DOHH2 (cell line): ENCODE data around the gene FAM120A.

Experiments
- CTCF ChIP-seq: fragments of 200-600 bp; sonication (generic); IDR thresholded peaks from one replicate; pipeline ENCODE4 v1.5.1; 2014; ENCODE audit warnings: antibody characterized with exemption, mild to moderate bottlenecking, low read depth, low read length; ENCODE audit not compliant: poor library complexity, severe bottlenecking
- EZH2phosphoT487 ChIP-seq: fragments of 200-600 bp; sonication (generic); IDR thresholded peaks from 2 replicates; pipeline ENCODE4 v1.6.1; 2017; ENCODE audit warnings: borderline replicate concordance, mild to moderate bottlenecking, antibody characterized with exemption, low read length, moderate library complexity, mixed read lengths

DNA sequence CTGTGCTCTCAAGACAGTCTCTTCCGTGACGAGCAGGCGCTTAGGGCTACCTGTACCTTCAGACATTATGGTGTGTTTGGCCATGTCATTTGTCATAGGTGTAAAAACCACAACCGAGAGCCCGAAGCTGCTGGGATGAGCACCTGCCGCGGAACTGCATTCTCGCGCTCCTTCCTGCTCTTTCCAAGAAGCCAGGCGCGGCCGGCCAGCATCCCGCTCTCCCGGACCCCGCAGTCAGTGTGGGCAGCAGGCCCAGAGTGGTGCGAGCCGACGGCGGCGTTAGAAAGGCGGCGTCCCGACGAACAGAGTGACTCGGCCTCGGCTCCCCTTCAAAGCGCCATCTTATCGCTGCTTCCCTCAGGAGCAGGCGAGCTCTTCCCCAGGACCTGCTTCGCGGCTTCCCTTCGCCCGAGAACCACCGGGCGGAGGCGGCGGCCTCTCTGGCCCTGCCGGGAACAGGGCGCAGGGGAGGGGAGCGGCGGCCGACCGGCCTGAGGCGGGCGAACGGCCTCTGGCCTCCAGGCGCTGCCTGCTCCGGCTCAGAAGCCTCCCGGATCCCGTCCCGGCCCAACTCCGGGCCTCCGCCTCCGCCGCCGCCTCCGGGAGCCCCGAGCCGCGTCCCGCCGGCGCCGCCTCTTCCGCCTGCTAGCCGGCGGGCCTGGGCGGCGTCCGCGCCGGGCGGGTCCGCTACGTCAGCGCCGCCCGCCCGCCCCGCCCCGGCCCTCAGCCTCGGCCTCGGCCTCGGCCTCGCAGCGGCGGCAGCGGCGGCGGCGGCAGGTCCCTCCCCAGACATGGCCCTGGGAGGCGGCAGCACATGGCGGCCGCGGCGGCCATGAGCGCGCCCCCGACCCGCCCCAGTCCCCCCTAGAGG is at the start of gene FAM120A:
- TF ChIP-seq CTCF (no peak), EZH2phosphoT487 (no peak)
